GM12801 (cell line): ENCODE results near the gene ELF2.

Experiments used
- TF ChIP-seq, protein P1 (sequence below): IDR thresholded peaks from one replicate; pipeline ENCODE4 v1.5.1; 2011; ENCODE audit warnings: control low read depth; ENCODE audit not compliant: insufficient read length; ENCODE audit errors: extremely low read depth

The ELF2 gene

GRCh38 chr4:139017861-139018260, 159.2 kb downstream of the ELF2 start:
- TF ChIP-seq, protein P1, sequence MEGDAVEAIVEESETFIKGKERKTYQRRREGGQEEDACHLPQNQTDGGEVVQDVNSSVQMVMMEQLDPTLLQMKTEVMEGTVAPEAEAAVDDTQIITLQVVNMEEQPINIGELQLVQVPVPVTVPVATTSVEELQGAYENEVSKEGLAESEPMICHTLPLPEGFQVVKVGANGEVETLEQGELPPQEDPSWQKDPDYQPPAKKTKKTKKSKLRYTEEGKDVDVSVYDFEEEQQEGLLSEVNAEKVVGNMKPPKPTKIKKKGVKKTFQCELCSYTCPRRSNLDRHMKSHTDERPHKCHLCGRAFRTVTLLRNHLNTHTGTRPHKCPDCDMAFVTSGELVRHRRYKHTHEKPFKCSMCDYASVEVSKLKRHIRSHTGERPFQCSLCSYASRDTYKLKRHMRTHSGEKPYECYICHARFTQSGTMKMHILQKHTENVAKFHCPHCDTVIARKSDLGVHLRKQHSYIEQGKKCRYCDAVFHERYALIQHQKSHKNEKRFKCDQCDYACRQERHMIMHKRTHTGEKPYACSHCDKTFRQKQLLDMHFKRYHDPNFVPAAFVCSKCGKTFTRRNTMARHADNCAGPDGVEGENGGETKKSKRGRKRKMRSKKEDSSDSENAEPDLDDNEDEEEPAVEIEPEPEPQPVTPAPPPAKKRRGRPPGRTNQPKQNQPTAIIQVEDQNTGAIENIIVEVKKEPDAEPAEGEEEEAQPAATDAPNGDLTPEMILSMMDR: no peak

- TF ChIP-seq, protein P1: no peak
Measured at GRCh38 chr4:139015948-139016471, 161.0 kb downstream of the ELF2 start.

- TF ChIP-seq, protein P1: no peak
Measured at GRCh38 chr4:139015269-139015947, 161.6 kb downstream of the ELF2 start, which contains the start of gene NOCT. TSS of gene NOCT (plus strand) at chr4:139015781. CDS start at chr4:139015982, 201 bp downstream.

GRCh38 chr4:139014371-139015268, 162.4 kb downstream of the ELF2 start:
- TF ChIP-seq, protein P1: no peak

GRCh38 chr4:139011225-139011950, 165.6 kb downstream of the ELF2 start:
- TF ChIP-seq, protein P1: no peak

- TF ChIP-seq, protein P1: no peak
Measured at GRCh38 chr4:139009702-139010101, 167.3 kb downstream of the ELF2 start.

DNA sequence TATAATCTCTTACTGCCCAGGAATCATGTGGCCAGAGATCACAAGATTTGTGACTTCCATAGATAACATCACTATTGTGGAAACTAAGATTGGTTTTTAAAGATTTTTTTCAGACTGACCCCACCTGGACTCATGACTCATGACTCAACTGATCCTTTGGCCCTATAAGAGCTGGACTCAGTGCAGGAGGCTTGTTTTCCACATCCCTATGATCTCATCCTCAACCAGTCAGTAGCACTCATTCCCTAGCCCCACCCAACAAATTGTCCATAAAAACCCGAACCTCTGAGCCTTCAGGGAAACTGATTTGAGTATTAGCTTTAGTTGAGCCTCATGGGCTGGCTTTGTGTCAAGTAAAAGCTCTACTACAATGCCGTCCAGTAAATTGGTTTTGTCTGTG, 169.4 kb downstream of the ELF2 start:
- TF ChIP-seq, protein P1: no peak
